NCI-H2227 treated with DMSO at 0.1 percent for 48 hours (cell line): Measurements from ENCODE around the gene SLC4A8.
"Not testable (repeated sequence)": the region's sequence is repeated elsewhere in the genome, so short reads cannot be mapped to it uniquely, and the experiment has no call there.

Source experiments
- DNase-seq: peaks from one replicate; lab custom pipeline; 2025; lab: John Stamatoyannopoulos, UW

SLC4A8 gene

DNA sequence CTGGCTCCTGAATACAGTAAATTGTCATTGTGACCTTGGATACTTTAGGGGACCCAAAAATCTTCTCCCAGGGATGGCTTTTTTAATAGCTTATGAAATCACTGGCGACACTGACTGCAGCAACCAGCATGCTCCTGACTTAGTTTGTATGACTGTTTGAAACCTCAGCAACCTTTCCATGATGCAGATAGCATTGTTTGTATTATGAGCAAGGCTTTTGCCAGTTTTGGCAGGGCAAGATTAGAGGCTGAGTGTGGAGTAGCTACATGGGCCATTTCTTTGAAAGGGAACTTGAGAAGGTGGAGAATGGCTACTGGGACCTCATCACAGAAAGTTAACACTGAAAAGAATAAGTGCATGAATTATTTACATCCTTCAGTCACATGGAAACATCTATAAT lies 50.9 kb downstream of the SLC4A8 start:
- DNase-seq = no peak

DNA sequence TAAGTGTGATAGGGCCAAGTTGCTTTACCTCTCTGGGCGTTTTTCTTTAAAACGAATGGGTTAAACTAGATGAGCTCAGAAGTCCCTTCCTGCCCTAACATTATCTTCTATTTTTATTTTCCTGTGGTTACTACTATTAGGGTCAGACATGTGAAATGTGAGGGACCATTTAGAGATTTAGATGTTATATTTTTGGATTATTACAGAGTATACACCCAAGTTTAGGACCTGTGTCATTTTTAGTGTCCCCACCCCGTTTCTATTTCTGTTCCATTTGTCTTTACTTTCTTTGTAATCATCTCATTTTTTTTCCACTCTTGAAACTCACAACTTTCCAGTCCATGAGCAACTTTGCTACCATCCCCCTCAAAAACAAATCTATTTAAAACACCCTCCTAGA lies 56.3 kb downstream of the SLC4A8 start:
- no peak for DNase-seq

DNA sequence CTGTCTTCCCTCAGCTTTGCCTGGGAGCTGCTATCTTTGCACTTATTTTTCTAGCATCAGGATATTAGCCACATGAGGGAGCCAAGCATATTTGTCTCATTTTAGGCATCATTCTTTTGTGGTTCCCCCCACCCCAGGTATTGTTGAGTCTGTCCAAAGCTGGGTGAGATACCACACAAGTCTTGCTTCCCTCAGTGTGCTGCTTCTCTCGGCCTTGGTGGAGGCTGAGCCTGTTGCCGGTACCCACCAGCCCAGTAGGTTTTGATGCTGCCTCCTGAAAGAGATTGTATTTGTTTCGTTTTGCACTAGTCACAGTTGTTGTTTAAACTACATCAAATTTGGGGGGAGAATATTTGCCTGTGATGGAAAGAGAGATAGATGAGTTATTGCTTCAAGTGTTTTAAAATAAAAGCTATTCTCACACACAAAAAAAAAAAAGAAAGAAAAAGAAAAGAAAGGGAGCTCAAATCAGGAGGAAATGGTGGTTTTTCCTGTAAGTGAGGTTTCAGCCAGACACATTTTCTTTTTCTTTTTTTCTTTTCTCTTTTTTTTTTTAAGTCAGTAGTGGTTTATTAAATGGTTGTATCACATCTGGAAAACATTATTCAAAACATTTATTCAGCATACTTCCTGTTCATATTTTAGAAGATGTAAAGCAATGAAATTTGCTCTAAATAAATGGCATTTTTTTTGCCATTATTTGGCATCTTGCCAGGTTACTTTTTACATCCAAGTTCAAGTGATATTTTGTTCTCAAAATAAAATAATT lies 58.5 kb downstream of the SLC4A8 start:
- DNase-seq = no peak

DNA sequence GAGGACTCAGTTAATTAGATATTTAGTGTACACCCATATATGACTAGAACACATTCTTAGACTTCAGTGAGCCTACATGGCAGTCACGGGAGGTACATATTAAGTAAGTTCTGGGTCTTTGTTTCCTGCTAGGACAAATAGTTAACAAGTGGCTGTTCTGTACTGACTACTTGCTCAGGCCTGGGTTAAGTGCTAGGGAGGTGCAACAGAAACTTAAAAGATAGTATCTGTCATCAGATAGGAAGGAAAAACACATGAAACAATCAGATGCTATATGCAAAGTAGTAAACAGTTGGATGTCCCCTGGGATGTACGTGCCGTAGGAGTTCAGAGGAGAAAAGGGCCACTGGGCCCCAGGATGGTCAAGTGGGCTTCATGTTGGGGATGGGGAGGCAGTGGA lies 59.5 kb downstream of the SLC4A8 start:
- DNase-seq = no peak

DNA sequence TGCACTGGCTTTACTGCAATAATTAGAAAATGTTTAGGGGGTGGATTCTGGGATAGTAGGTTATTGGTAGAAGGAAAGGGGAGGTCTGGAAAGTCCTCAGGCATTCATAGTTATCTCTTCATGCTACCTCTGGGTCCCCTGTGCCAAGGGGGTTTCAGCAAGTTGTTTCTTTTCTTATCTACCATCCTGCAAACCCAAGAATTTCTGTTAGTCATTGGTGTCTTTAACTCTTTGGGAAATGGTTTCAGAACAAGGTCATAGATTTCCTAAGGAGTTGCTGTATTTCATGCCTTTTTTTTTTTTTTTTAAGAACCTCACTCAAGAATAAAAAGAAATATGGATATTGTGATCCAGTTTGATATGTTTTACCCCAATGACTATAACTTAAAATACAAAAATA lies 63.6 kb downstream of the SLC4A8 start:
- no peak for DNase-seq

DNA sequence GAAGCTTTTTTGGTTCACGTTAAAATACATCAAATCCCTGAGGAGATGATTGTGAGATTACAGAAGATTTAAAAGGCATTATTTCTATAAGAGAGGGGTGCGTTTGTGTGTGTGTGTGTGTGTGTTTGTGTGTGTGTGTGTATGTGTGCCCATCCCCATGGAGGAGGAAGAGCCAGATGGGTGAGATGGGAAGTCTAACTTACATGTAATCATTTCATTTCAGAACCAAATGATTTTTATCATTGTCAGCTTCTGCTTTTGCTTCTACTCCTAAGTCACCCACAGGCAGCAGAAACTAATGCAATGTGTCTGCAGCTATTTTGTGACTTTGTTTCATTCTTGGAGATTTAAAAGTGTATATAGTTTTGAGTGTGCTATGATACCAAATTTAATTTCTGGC lies 68.7 kb downstream of the SLC4A8 start:
- DNase-seq = no peak

DNA sequence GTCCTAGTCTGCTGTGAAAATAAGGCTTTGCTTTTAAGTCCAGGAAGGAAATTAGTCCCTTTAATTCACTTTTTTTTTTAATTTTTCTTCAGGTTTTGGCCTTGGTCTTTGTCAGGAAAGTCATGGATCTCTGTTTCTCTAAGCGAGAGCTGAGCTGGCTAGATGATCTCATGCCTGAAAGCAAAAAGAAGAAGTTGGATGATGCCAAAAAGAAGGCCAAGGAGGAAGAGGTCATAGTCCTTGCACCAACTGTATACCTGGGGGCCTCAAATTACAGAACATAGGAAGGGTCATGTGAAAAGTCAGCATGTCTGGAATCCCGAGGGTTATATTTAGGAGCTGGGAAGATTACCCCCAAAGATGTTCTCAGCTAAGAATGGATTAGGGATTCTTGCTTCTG lies 72.3 kb downstream of the SLC4A8 start:
- no peak for DNase-seq

DNA sequence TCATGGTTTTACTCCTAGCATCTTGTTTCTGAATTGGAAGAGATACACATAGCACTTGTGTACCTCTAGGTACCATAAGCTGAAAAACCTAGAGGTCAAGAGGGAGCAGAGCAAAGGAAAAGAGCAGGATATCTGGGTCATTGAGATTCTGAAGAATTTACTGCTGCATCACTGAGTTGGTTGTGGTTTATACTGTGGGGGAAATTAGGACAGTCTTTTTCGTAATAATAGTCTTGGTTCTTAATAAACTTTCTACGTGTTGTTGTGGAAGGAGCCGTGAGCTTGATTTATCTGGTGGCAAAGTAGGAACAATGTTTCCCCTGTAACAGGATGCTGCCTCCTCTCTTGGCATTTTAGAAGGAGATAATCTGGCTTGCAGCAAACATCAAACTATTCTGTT lies 80.2 kb downstream of the SLC4A8 start:
- no peak for DNase-seq

DNA sequence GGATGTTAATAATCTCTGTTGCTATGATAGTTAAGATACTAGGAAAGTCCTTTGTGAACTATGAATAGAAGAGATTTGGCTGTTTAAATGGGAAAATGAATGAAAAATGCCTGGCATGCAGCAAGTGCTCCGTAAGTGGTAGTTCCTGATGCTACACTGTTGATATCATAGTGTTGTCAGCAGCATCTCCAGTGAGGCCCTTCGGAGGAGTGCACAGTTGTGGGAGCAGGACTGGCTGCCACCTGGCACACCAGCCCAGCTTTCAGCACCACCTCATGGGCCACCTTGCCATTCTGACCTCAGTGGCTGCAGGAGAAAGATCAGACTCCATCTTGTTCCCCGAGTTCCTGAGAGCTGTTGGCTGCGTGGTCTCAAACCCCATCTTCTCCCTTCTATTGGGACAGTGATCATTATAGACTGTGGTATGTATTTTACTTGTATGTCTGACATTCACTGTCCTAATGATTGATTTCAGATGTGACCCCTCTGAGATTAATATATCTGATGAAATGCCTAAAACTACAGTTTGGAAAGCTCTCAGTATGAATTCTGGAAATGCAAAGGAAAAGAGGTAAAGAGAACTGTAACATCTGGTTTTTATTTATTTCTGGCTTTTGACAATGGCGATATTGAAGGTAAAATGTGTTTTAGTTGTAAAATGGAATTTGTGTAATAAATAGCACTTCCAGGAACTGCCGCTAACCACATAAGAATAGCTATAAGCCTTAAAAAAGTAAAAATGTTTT lies 80.9 kb downstream of the SLC4A8 start:
- DNase-seq = no peak

DNA sequence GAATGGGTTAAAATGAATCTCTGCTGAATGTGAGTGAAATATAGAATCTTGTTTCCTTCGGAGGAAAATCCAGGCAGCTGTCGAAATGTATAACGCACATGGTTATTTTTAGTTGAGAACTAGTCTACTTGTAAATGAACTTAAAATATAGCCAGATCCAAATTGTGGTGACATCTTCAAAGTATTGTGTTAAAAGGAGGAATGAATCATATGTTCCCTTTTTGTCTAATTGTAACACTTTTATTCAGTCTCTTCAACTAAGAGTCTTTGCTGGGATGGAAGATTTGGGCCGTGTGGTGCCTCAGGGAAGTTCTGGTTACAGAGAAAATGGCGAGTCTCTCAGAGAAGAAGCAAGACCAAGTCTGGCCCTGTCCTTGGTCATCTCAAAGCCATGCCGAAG lies 82.5 kb downstream of the SLC4A8 start:
- no peak for DNase-seq

DNA sequence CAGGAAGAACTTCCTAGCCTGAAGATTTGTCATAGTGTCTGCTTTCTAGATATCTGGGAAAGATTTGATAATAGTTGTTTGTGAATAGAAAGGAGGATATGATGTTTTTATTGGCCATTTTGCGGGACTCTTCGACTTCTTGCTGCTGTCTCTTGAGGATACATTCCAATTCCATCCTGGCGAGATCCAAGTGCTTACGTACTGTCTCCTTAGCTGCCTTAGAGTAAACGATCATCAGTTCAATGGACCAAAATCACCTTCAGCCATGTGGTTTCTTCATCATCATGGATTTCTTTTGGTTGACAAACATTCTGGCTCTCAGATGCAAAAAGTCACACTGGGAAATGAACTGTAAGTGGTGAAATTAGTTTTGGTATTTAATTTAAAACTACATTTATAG lies 83.7 kb downstream of the SLC4A8 start:
- DNase-seq = no peak

DNA sequence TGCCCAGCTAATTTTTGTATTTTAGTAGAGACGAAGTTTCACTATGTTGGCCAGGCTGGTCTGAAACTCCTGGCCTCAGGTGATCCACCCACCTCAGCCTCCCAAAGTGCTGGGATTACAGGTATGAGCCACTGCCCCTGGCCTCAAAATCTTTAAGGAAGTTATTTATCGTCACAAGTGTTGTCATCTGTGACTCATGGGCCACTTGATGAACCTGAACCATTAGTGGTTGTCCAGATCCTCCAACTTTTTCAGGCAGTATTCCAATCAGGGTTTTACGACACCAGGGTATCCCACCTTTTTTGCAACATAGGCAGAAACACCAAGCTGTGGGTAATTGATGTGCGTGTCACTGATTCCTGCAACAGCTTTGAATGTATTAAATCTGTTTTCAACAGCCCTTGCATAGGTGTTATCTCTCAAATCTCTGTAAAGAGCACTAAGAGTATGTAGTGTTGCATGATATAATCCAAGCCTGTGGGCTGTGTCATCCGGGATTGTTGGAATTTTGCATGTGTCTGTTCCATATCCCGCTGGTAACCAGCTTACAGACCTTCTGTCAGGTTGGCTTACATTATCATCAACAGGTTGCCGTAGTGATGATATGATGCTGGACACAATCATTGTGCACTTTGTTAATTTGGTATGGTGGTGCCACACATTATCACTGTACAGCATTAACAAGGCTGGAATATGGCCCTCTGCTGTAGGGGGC lies 87.1 kb downstream of the SLC4A8 start:
- no peak for DNase-seq

DNA sequence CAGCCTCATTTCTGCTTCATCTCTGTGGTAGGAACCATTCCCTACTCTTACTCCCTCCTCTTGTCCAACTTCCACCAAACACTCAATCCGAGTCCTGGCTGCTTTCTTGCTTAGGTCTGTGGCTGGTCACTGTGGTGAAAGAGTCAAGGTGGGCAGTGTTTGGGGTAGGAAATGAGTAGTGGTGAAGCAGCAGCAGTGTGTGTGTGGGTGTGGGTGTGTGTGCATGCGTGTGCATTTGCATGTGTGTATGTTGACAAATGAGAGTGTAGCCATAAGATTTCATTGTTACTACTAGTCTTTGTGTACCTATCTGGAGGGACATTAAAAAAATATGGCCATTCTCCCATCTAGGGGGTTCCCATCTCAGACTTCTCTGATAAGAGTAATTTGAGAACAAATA lies 87.8 kb downstream of the SLC4A8 start:
- DNase-seq = no peak

DNA sequence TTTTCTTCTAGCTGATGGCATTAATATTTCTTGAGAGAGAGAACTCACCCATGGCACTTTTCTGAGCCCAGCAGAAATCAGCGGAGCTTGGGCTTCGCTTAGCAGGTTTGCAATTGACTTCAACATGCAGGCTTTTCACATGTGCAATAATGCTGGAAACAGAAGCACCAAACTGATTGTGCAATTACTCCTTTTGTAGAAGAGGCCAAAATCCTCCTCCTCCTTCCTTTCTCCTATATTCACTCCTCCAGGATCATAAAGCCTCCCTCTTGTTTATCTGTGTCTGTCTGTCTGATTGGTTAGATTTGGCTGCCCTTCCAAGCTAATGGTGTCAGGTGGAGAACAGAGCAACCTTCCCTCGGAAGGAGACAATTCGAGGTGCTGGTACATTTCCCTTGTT lies 90.4 kb downstream of the SLC4A8 start:
- DNase-seq = not testable (repeated sequence)

DNA sequence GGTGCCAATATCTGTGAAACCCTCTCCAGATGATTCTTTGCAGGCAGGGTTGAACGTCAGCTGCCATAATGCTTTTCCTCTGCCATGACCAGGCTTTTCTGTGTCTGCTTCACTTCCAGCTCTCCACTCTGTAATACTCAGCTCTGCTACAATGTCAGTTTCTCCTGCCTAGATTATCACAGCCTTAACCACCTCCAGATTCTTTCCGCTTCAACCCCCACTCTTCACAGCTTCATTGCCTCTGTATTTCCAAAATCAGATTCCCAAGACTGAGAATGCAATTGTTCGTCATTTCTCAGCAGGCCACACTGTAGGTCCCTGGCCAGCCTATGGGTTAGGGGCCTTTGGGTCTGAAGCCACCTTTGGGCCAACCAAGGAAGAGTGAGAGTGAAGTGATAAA lies 92.7 kb downstream of the SLC4A8 start:
- DNase-seq = no peak

DNA sequence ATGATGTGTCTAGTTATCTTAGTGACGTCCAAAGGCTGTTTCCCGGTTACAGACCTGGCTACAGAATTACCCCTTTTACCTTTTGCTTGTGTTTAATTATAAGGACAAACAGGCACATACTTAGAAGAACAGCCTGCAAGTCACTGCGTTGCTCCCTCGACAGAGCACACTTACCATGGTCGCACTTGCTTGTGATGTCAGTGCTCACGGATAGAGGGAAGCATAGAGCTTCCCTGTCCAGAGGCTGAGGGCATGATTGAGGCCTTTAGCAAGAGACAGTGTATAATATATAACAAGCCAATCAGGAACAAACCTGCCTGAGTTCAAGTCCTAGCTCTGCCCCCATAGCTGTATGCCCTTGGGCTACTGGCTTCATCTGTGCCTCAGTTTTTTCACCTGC lies 93.2 kb downstream of the SLC4A8 start:
- DNase-seq = no peak

DNA sequence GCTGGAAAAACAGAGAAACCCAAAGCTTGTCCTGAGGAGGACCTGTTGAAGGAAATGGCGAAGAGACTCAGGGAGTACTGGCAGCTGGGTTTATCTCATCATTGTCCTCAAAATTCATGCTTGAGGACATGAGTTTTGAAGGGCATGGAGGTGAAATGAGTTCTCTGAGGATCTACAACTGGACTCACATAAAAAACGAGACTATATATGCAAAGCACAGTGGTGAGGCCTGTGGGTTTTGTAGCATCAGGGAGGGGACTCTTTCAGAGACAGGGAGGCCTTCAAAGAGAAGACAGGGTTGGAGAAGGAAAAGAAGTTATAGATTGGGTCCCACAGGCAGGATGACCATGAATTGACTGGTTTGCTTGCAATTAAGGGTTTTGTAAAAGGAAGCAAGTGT lies 95.1 kb downstream of the SLC4A8 start:
- no peak for DNase-seq

DNA sequence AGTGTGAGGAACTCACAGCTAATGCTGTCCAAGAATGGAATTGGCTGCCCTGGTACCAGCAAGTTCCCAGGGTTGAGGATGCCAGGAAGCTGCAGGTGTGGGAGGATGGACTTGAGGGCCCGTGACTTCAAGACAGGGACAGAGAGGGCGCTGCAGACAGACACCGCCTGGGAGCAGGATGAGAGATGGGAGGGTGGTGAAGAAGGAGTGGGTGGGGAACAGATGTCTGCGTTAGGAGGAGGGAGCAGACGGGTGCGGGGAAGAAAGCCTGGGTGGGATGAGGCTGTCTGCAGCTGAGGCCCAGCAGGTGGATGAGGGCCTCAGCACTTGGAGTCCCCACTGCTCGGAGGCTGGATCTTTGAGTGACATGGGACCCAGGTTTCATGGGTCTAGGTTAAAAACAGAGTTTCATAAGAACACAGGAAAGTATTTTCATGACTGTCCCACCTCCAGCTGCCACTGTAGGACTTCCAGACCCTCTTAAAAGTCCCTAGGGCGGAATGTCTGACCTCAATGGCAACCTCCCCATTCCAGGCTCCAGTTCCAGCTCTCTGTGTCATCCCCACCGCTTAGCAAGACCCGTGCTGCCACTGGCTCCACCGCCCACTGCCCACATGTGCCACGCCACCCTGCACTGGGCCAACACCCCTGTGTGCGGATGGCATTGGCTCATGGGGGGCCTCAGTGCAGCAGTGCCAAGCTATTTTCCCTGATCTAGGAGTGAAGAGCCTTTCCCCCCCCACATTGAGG lies 96.1 kb downstream of the SLC4A8 start:
- no peak for DNase-seq

DNA sequence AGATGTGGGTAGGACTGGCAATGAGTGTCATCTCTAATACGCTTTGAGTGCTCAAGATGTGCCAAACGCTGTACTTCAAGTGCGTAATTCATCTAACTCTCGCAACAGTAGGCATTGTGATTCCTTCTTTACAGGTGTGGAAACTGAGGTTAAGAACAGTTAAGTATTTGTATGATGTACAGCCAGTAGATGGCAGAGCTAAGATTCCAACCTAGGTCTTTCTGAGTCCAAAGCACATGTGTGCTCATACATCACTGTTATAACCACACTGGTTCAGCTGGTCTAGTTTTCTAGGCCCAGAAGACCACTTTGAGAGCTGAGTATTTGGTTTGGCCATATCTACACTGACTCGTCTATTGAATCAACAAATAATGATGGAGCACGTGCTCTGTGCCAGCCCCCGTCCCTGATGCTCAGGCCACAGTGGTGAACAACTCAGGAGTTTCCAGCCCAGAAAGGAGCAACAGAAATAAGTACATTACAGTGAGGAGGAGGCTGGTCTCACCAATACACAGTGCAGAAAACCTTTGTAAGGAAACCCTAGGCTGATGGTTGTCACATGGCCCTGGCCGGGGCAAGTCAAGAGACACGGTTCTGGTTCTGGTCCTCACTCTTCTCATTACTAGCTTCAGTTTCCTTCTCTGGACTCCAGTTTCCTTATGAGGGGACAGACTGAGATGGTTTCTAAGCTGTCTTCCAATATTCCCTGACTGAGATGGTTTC lies 97.1 kb downstream of the SLC4A8 start:
- no peak for DNase-seq

DNA sequence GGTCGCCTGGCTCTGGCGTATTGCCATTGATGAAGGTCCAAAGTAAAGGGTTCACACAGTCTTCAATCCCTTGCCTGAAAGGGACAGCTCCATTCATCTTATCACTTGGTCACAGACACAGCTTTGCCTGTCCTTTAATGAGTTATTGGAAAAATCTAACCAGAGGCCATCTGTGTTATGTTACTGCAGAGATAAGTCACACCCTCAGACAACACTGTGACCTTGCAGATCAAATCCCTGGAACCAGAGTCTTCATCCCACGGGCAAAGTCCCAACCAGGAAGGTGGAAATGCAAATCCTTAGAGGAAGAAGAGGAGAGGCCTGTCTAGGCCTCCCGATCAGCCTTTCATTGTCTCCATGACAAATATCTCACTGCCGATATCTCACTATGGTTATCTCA lies 98.1 kb downstream of the SLC4A8 start:
- DNase-seq = no peak

DNA sequence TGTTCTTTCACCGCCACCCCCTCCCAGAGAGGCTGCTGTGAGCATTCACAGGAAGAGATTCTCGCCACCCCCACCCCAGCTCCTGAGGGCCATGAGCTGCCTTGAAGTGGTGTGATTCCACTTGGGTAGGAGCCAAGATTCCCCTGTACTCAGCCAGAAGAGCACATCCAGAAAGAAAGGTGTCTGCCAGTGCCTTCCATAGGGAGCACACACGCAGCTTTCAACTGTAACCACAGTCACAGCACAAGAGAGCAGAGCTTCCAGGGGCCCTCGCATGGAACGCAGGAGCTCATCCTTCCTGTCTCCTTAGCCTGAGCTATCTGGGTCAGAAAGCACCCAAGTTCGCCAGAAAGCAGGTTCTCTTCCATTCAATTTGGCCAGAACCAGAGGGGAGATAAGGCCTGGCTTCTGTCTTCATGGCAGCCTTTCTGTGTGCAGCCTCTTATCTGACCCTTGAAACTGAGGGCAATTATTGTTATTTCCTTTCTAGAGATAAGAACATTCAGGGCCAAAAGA lies 99.8 kb downstream of the SLC4A8 start:
- peak; percentile 31 for DNase-seq

DNA sequence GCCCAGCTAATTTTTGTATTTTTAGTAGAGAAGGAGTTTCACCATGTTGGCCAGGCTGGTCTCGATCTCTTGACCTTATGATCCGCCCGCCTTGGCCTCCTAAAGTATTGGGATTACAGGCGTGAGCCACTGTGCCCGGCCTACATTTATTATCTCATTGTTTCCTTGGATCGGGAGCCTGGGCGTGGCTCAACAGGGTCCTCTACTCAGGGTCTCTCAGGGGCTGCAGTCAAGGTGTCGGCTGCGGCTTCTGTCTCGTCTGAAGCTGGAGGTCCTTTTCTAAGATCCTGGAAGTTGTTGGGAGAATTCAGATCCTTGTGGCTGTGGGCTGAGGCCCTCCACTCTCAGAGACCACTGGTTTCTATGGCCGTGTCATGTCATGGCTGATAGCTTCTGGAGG lies 100.9 kb downstream of the SLC4A8 start:
- no peak for DNase-seq
